ENCODE results near the gene DGKB.

The DGKB gene

GRCh38 chr7:14207138-14207537 is 695.4 kb downstream of the DGKB start:
- no peak for DNase-seq (ENCODE audit: low read depth)

GRCh38 chr7:14206121-14206520 is 696.4 kb downstream of the DGKB start:
- DNase-seq (ENCODE audit: low read depth): no peak

- DNase-seq (ENCODE audit: low read depth): no peak
Observed at GRCh38 chr7:14201353-14201752, 701.2 kb downstream of the DGKB start.

- DNase-seq (ENCODE audit: low read depth): no peak
Observed at GRCh38 chr7:14199336-14199735, 703.2 kb downstream of the DGKB start.

GRCh38 chr7:14197280-14197679 is 705.3 kb downstream of the DGKB start:
- no peak for DNase-seq (ENCODE audit: low read depth)

- no peak for DNase-seq (ENCODE audit: low read depth)
Observed at GRCh38 chr7:14196555-14196954, 706.0 kb downstream of the DGKB start.

- no peak for DNase-seq (ENCODE audit: low read depth)
Observed at GRCh38 chr7:14195871-14196270, 706.7 kb downstream of the DGKB start.

- DNase-seq (ENCODE audit: low read depth): no peak
Observed at GRCh38 chr7:14195079-14195478, 707.5 kb downstream of the DGKB start.

GRCh38 chr7:14191686-14192098 is 710.9 kb downstream of the DGKB start:
- no peak for DNase-seq (ENCODE audit: low read depth)

- DNase-seq (ENCODE audit: low read depth): no peak
Observed at GRCh38 chr7:14184292-14184864, 718.2 kb downstream of the DGKB start.

- no peak for DNase-seq (ENCODE audit: low read depth)
Observed at GRCh38 chr7:14179781-14180180, 722.8 kb downstream of the DGKB start.

GRCh38 chr7:14177876-14178275 is 724.7 kb downstream of the DGKB start:
- no peak for DNase-seq (ENCODE audit: low read depth)

GRCh38 chr7:14170872-14171271 is 731.7 kb downstream of the DGKB start:
- DNase-seq (ENCODE audit: low read depth): no peak

- DNase-seq (ENCODE audit: low read depth): no peak
Observed at GRCh38 chr7:14158111-14158510, 744.4 kb downstream of the DGKB start.

- DNase-seq (ENCODE audit: low read depth): no peak
Observed at GRCh38 chr7:14156436-14156835, 746.1 kb downstream of the DGKB start.

GRCh38 chr7:14148974-14149373 is 753.6 kb downstream of the DGKB start:
- DNase-seq (ENCODE audit: low read depth): no peak

- DNase-seq (ENCODE audit: low read depth): no peak
Observed at GRCh38 chr7:14147532-14147931, 755.0 kb downstream of the DGKB start.

GRCh38 chr7:14144538-14144937 is 758.0 kb downstream of the DGKB start:
- DNase-seq (ENCODE audit: low read depth): no peak

GRCh38 chr7:14144109-14144508 is 758.4 kb downstream of the DGKB start:
- no peak for DNase-seq (ENCODE audit: low read depth)

GRCh38 chr7:14137676-14138075 is 764.9 kb downstream of the DGKB start:
- no peak for DNase-seq (ENCODE audit: low read depth)

GRCh38 chr7:14133752-14134151 is 768.8 kb downstream of the DGKB start:
- DNase-seq (ENCODE audit: low read depth): no peak

- DNase-seq (ENCODE audit: low read depth): no peak
Observed at GRCh38 chr7:14125998-14126397, 776.6 kb downstream of the DGKB start.

GRCh38 chr7:14124716-14125115 is 777.8 kb downstream of the DGKB start:
- DNase-seq (ENCODE audit: low read depth): no peak

- DNase-seq (ENCODE audit: low read depth): no peak
Observed at GRCh38 chr7:14123923-14124322, 778.6 kb downstream of the DGKB start.

GRCh38 chr7:14115701-14116100 is 786.9 kb downstream of the DGKB start:
- DNase-seq (ENCODE audit: low read depth): no peak

Data from activated gamma-delta T cell treated with anti-CD3 and anti-CD28 coated beads, Interleukin-2, amount 50 U/mL, for 16 hours (primary cell).